Ovary (tissue), 9 donors: ENCODE results near the gene NOM1. TPM values are rescaled to one million over a fixed set of nuclear protein-coding genes. Genes with fewer than 3 reads are reported as not detected.

Source experiments
- DNase-seq, 5 donors: peaks; one replicate each; pipeline ENCODE4 v3.0.0-alpha.2; 2019 to 2020
- H3K27ac ChIP-seq, 2 donors: fragments of 200-600 bp; one replicate each; pipeline versions ENCODE4 v1.5.1 to v1.8.0; 2019 to 2022
- H3K27me3 ChIP-seq: fragments of 200-600 bp; one replicate; pipeline ENCODE4 v1.8.0; 2022
- H3K36me3 ChIP-seq: fragments of 200-600 bp; sonication (generic); one replicate; pipeline ENCODE4 v1.5.1; 2019
- H3K4me1 ChIP-seq: one replicate; pipeline ENCODE4 v1.8.1; 2013; ENCODE audit warnings: mild to moderate bottlenecking, moderate library complexity; ENCODE audit not compliant: insufficient read depth
- H3K4me3 ChIP-seq: fragments of 200-600 bp; sonication (generic); one replicate; pipeline ENCODE4 v1.5.1; 2017
- H3K9me3 ChIP-seq, 2 donors: fragments of 200-600 bp in 1 of 2; sonication (generic) in 1 of 2; one replicate each; pipeline versions ENCODE4 v1.5.1 to v1.8.1; 2013 to 2019; ENCODE audit warnings: mild to moderate bottlenecking in 1 of 2, moderate library complexity in 1 of 2
- CTCF ChIP-seq, 3 donors: fragments of 450-650 bp in 2 of 3; fragments of 200-600 bp in 1 of 3; IDR thresholded peaks; one replicate each; pipeline versions ENCODE4 v1.5.1 to v1.8.0; 2016 to 2022; ENCODE audit warnings: antibody characterized with exemption in 3 of 3, mild to moderate bottlenecking in 1 of 3
- EP300 ChIP-seq: sonication (generic); formaldehyde crosslinking; IDR thresholded peaks from one replicate; pipeline ENCODE4 v1.6.1; 2017; ENCODE audit warnings: antibody characterized with exemption
- POLR2A ChIP-seq: fragments of 450-650 bp; IDR thresholded peaks from one replicate; pipeline ENCODE4 v1.6.1; 2017; ENCODE audit warnings: antibody characterized with exemption, mild to moderate bottlenecking, moderate library complexity
- WGBS, 3 donors: extraction: QIAGEN DNeasy Blood & Tissue Kit in 1 of 3; methylation state at CpG; one replicate each; pipeline versions ENCODE4 v1.1.5 to v1.1.7; 2013 to 2017; 5-methylcytosine and 5-hydroxymethylcytosine counted together
- intact Hi-C, 4 donors: fragments of 100-400 bp; cut with DNase I; formaldehyde crosslinking; loops; one replicate each; pipeline versions ENCODE4 v1.11.0 to v1.15.1; 2022 to 2023
- polyA plus RNA-seq, 2 donors: library from polyadenylated mRNA; stranded (reverse); fragments of 200-250 nt in 1 of 2; fragments of 350-450 nt in 1 of 2; fragmentation: Illumina TruSeq in 1 of 2; extraction: RNeasy Lipid Tissue Mini Kit (QIAGEN cat#74804) in 1 of 2; gene quantifications; one replicate each; pipeline ENCODE4 v1.2.3, GENCODE V29; 2013 to 2014
- total RNA-seq, 7 donors: library from RNA; depleted of rRNA in 2 of 7; stranded (reverse); fragments of >200 nt in 2 of 7; fragmentation: NEBNext Ultra II Directional in 3 of 7; extraction: Animal tissue kit (Norgen Biotek cat#: 25700) in 3 of 7; gene quantifications; one replicate each; pipeline versions ENCODE4 v1.1.0 to v1.2.4, GENCODE V29; 2016 to 2023
- donor health status: DM: no; HTN: no; CAD: no; lungs with moderate emphysema.
- donor health status: DM: no; HTN: no; CAD: no.
- donor health status: Bipolar disorder and iron deficiency.
- donor health status: DM: yes; HTN: yes; CAD: no.
- donor health status: DM: no; HTN: no; CAD: no.
- donor health status: DM: yes; HTN: yes; CAD: no.

The NOM1 gene
- total and polyA plus RNA-seq, 9 donors, result 7.7 to 26.5 (median 13.8) TPM

DNA sequence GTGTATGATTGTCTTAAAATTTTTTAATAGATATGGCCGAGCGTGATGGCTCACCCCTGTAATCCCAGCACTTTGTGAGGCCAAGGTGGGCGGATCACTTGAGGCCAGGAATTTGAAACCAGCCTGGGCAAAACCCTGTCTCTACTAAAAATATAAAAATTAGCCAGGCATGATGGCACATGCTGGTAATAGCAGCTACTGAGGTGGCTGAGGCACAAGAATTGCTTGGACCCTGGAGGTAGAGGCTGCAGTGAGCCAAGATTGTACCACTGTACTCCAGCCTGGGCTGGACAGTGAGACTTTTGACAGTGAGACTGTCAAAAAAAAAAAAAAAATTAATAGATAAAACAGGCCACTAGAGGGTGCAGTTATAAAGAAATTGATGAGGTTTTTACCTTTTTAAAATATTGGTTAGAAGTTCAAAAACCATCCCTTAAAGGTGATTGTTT, 20.5 kb downstream of the NOM1 start:
- Histone ChIP-seq H3K27ac (no peak overlapping the region), H3K9me3 (no peaks in the 10 kb centered on the region), H3K27me3 (no peaks in the 10 kb centered on the region), H3K36me3 (no peaks in the 10 kb centered on the region), H3K4me3 (no peak overlapping the region), H3K4me1 (no peaks in the 10 kb centered on the region)
- intact Hi-C loops, result loop anchor here in 2 of 4 donors (5.0 to 10.0 kb wide), 2 partner anchors 302 to 305 kb away; no protein-coding TSS in a partner anchor
- no peak for DNase-seq
- no peak for TF ChIP-seq EP300
- no peak for TF ChIP-seq CTCF (IDR thresholded peaks at IDR 0.05)
- no peak for TF ChIP-seq POLR2A
- WGBS, 3 donors, result 48 to 52% (median 50%) methylated on average over 3 of the region's 3 CpGs

DNA sequence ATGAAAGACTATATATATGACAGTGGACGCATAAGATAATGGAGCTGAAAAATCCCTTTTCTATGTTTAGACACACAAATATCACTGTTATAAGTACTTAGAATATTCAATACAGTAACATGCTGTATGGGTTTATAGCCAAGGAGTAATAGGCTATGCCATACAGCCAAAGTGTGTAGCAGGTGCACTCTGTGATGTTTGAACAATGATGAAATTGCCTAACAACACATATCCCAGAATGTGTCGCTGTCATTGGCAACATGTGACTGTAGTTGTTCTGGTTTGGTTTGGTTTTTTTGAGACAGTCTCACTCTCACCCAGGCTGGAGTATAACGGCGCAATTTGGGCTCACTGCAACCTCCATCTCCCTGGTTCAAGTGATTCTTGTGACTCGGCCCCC, 26.1 kb downstream of the NOM1 start:
- Histone ChIP-seq H3K27me3 (no peaks in the 10 kb centered on the region), H3K4me3 (no peak overlapping the region), H3K4me1 (no peaks in the 10 kb centered on the region), H3K36me3 (no peaks in the 10 kb centered on the region), H3K27ac (no peak overlapping the region), H3K9me3 (no peaks in the 10 kb centered on the region)
- intact Hi-C loops, result loop anchor here in 1 of 4 donors (10.0 kb wide), 1 partner anchor 299 kb away; no protein-coding TSS in a partner anchor
- no peak for TF ChIP-seq CTCF (IDR thresholded peaks at IDR 0.05)
- no peak for TF ChIP-seq EP300
- no peak for TF ChIP-seq POLR2A
- WGBS, 3 donors, result 95 to 97% (median 96%) methylated on average over 5 of the region's 5 CpGs
- DNase-seq, result no peak

DNA sequence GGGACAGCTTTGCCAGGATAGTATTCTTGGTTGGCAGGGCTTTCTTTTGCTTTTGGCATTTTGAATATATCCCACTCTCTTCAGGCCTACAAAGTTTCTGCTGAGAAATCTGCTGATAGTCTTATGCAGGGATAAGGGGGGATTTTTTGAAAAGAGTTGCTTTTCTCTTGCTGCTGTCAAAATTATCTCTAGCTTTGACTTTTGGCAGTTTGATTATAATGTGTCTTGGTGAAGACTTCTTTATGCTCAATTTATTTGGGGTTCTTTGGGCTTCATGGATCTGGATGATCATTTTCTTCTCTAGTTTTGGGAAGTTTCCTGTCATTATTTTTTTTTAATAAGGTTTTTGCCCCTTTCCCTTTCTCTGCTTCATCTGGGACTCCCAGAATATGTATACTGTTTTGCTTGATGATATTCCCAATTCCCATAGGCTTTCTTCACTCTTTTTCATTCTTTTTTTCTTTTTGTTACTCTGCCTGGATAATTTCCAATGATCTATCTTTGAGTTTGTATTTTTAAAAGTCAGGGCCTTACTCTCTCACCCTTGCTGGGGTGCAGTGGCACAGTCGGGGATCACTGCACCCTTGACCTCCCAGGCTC, 29.6 kb downstream of the NOM1 start:
- DNase-seq, result no peak
- Histone ChIP-seq H3K9me3 (no peaks in the 10 kb centered on the region), H3K4me1 (no peaks in the 10 kb centered on the region), H3K4me3 (no peak overlapping the region), H3K27ac (no peak overlapping the region), H3K36me3 (no peaks in the 10 kb centered on the region), H3K27me3 (no peaks in the 10 kb centered on the region)
- intact Hi-C loops, result loop anchor here in 1 of 4 donors (10.0 kb wide), 1 partner anchor 296 kb away; no protein-coding TSS in a partner anchor
- WGBS, 3 donors, result 85 to 94% (median 89%) methylated on average over 1 of the region's 1 CpG
- no peak for TF ChIP-seq EP300
- TF ChIP-seq CTCF (IDR thresholded peaks at IDR 0.05), result no peak
- TF ChIP-seq POLR2A, result no peak

DNA sequence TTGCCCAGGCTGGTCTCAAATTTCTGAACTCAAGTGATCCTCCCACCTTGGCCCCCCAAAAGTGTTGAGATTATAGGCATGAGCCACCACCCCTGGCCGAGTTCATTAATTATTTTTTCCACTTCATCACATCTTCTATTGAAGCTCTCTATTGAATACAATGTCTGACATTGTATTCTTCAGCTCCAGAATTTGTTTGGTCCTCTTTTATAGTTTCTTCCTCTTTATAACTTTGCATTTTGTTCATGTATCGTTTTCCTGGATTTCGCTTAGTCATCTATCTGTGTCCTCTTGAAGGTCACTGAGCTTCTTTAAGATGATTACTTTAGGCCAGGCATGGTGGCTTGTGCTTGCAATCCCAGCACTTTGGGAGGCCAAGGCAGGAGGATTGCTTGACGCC, 30.2 kb downstream of the NOM1 start:
- H3K27me3 ChIP-seq, result no peaks in the 10 kb centered on the region
- TF ChIP-seq POLR2A (no peak), EP300 (no peak), CTCF (IDR thresholded peaks at IDR 0.05) (no peak)
- WGBS, 3 donors, result 94 to 99% (median 98%) methylated on average over 4 of the region's 4 CpGs
- H3K4me3 ChIP-seq, result no peak overlapping the region
- intact Hi-C loops, result loop anchor here in 1 of 4 donors (10.0 kb wide), 1 partner anchor 295 kb away; no protein-coding TSS in a partner anchor
- no peak for DNase-seq
- no peaks in the 10 kb centered on the region for H3K9me3 ChIP-seq
- no peak overlapping the region for H3K27ac ChIP-seq
- H3K36me3 ChIP-seq, result no peaks in the 10 kb centered on the region
- no peaks in the 10 kb centered on the region for H3K4me1 ChIP-seq
